NCI-H1417 (cell line): ENCODE measurements around the gene FGF22.
"Not testable (repeated sequence)": the region's sequence is repeated elsewhere in the genome, so short reads cannot be mapped to it uniquely, and the experiment has no call there.

Source experiments
- DNase-seq, 3 experiments: peaks; one replicate each; lab custom pipeline; 2025; lab: John Stamatoyannopoulos, UW

FGF22 gene

GRCh38 chr19:607301-608154 lies 32.2 kb upstream of the FGF22 start:
- DNase-seq = no peak

- no peak for DNase-seq
Measured at GRCh38 chr19:608155-609003, 31.3 kb upstream of the FGF22 start.

- no peak for DNase-seq
Measured at GRCh38 chr19:609004-609346, 30.7 kb upstream of the FGF22 start.

GRCh38 chr19:610071-610800 lies 29.4 kb upstream of the FGF22 start:
- peak in 2 of 3 experiments; percentile 57 to 72 for DNase-seq

GRCh38 chr19:610801-611480 lies 28.7 kb upstream of the FGF22 start:
- peak in 1 of 3 experiments; percentile 38 for DNase-seq

GRCh38 chr19:611481-611868 lies 28.2 kb upstream of the FGF22 start:
- no peak for DNase-seq

GRCh38 chr19:612941-613340 lies 26.7 kb upstream of the FGF22 start:
- no peak for DNase-seq

- no peak for DNase-seq
Measured at GRCh38 chr19:613732-614567, 25.7 kb upstream of the FGF22 start.

GRCh38 chr19:615619-616018 lies 24.1 kb upstream of the FGF22 start:
- no peak for DNase-seq

GRCh38 chr19:616062-616700 lies 23.5 kb upstream of the FGF22 start:
- no peak for DNase-seq

GRCh38 chr19:616747-617526 lies 22.7 kb upstream of the FGF22 start:
- DNase-seq = no peak

GRCh38 chr19:617551-618246 lies 22.0 kb upstream of the FGF22 start:
- no peak for DNase-seq

- no peak for DNase-seq
Measured at GRCh38 chr19:618247-618619, 21.4 kb upstream of the FGF22 start.

- no peak for DNase-seq
Measured at GRCh38 chr19:618674-619285, 20.9 kb upstream of the FGF22 start.

GRCh38 chr19:619286-620002 lies 20.2 kb upstream of the FGF22 start:
- DNase-seq = no peak

- no peak for DNase-seq
Measured at GRCh38 chr19:620166-620862, 19.4 kb upstream of the FGF22 start.

- DNase-seq = not testable (repeated sequence)
Measured at GRCh38 chr19:621191-621590, 18.5 kb upstream of the FGF22 start.
